GM18907 (cell line): ENCODE measurements around the gene C6orf120.

Experiments
- ATAC-seq: cut with Tn5 transposase; IDR thresholded peaks from one replicate; pipeline ENCODE4 v1.9.1; 2021; ENCODE audit warnings: mild to moderate bottlenecking, moderate library complexity; ENCODE audit not compliant: unreplicated experiment

C6orf120 gene

GRCh38 chr6:169701954-169702839 lies at the start of gene C6orf120, which contains the start of gene WDR27:
Gene C6orf120, plus strand, starts transcription at chr6:169702126. Its CDS starts 334 bp downstream, at chr6:169702460.
Gene WDR27, minus strand, starts transcription at chr6:169702029. Its CDS starts 13,024 bp downstream, at chr6:169689005.
- ATAC-seq: peak; percentile 97

GRCh38 chr6:169652896-169653295 lies 49.0 kb upstream of the C6orf120 start:
- ATAC-seq: no peak

GRCh38 chr6:169653691-169654090 lies 48.2 kb upstream of the C6orf120 start:
- no peak for ATAC-seq

- peak; percentile 93 for ATAC-seq
These were observed 47.1 kb upstream of the C6orf120 start for GRCh38 chr6:169654598-169655391.

- no peak for ATAC-seq
These were observed 45.2 kb upstream of the C6orf120 start for GRCh38 chr6:169656546-169657283.

GRCh38 chr6:169657284-169657610 lies 44.7 kb upstream of the C6orf120 start:
- ATAC-seq: no peak

GRCh38 chr6:169659820-169660610 lies 41.9 kb upstream of the C6orf120 start:
- no peak for ATAC-seq

GRCh38 chr6:169660751-169661390 lies 41.1 kb upstream of the C6orf120 start:
- no peak for ATAC-seq

GRCh38 chr6:169661391-169661756 lies 40.6 kb upstream of the C6orf120 start:
- ATAC-seq: no peak

- ATAC-seq: no peak
These were observed 38.5 kb upstream of the C6orf120 start for GRCh38 chr6:169663468-169663867.

GRCh38 chr6:169664227-169664626 lies 37.7 kb upstream of the C6orf120 start:
- no peak for ATAC-seq

- ATAC-seq: no peak
These were observed 36.6 kb upstream of the C6orf120 start for GRCh38 chr6:169665289-169665688.

- no peak for ATAC-seq
These were observed 35.5 kb upstream of the C6orf120 start for GRCh38 chr6:169666441-169666840.

GRCh38 chr6:169667716-169668115 lies 34.2 kb upstream of the C6orf120 start:
- no peak for ATAC-seq

- ATAC-seq: no peak
These were observed 33.6 kb upstream of the C6orf120 start for GRCh38 chr6:169668203-169668847.

GRCh38 chr6:169669147-169669546 lies 32.8 kb upstream of the C6orf120 start:
- no peak for ATAC-seq

- ATAC-seq: no peak
These were observed 32.0 kb upstream of the C6orf120 start for GRCh38 chr6:169669889-169670288.

- no peak for ATAC-seq
These were observed 30.4 kb upstream of the C6orf120 start for GRCh38 chr6:169671563-169671962.

- ATAC-seq: no peak
These were observed 26.9 kb upstream of the C6orf120 start for GRCh38 chr6:169675011-169675410.
